A549 treated with dexamethasone at 1 μM for 4 hours (cell line): Measurements from ENCODE around the gene ZNF215. TPM values are rescaled to one million over a fixed set of nuclear protein-coding genes. Genes with fewer than 3 reads are reported as not detected.

Experiments used
- total RNA-seq: library from RNA; stranded (reverse); fragments of 200-300 nt; extraction: Qiagen RNA extraction; gene quantifications from 5 replicates; pipeline ENCODE4 v1.2.3, GENCODE V29; 2022

Gene ZNF215
- 0.76 to 1.2 TPM (median 0.97 TPM) in 5 replicates for total RNA-seq

GRCh38 chr11:6926208-6927029, at the start of gene ZNF215:
TSS of gene ZNF215 (plus strand) at chr11:6926426. CDS start at chr11:6932273, 5,847 bp downstream.

GRCh38 chr11:6892400-6892799, 33.8 kb upstream of the ZNF215 start, which contains the start of gene OR2D2:
TSS of gene OR2D2 (minus strand) at chr11:6892500. CDS start at chr11:6892500, 0 bp downstream.

GRCh38 chr11:6920702-6921101, 5.5 kb upstream of the ZNF215 start, which contains the start of gene OR2D3:
TSS of gene OR2D3 (plus strand) at chr11:6921002. CDS start at chr11:6921002, 0 bp downstream.

Other genes with a start within 250 kb of the ZNF215 start
- gene MRPL17, start 243.1 kb upstream of the ZNF215 start, total RNA-seq = 79.3 to 116 TPM (median 95.2 TPM) in 5 replicates
- 0.05 to 0.08 TPM (median 0.05 TPM) in 3 of 5 replicates, not detected in the others for gene OR2AG2, start 154.4 kb upstream of the ZNF215 start, total RNA-seq
- gene OR2AG1, start 143.4 kb upstream of the ZNF215 start, total RNA-seq = not detected in 5 replicates
- not detected in 5 replicates for gene OR6A2, start 126.7 kb upstream of the ZNF215 start, total RNA-seq
- gene OR10A5, start 80.7 kb upstream of the ZNF215 start, total RNA-seq = not detected in 5 replicates
- not detected in 5 replicates for gene OR10A2, start 63.4 kb upstream of the ZNF215 start, total RNA-seq
- gene OR10A4, start 49.8 kb upstream of the ZNF215 start, total RNA-seq = not detected in 5 replicates
- not detected in 5 replicates for gene OR2D2, start 33.9 kb upstream of the ZNF215 start, total RNA-seq
- not detected in 5 replicates for gene OR2D3, start 5.4 kb upstream of the ZNF215 start, total RNA-seq
- gene ZNF214, start 93.9 kb downstream of the ZNF215 start, total RNA-seq = 0.54 to 1.1 TPM (median 0.88 TPM) in 5 replicates
- gene NLRP14, start 94.1 kb downstream of the ZNF215 start, total RNA-seq = not detected in 5 replicates
- gene RBMXL2, start 162.6 kb downstream of the ZNF215 start, total RNA-seq = not detected in 5 replicates